GM18951 (cell line): Measurements from ENCODE around the gene RABEPK.
A peak's percentile ranks its signal among the peaks of the same experiment; 100 is the strongest.
"Not testable (repeated sequence)": the region's sequence is repeated elsewhere in the genome, so short reads cannot be mapped to it uniquely, and the experiment has no call there.

ENCODE experiments used
- POLR2A ChIP-seq: IDR thresholded peaks from 4 replicates; pipeline ENCODE4 v1.6.1; 2011; ENCODE audit warnings: mild to moderate bottlenecking; ENCODE audit not compliant: insufficient read length, insufficient read depth; ENCODE audit errors: extremely low read depth
- in situ Hi-C: fragments of 300-500 bp; cut with MboI; formaldehyde crosslinking; loops from one replicate; pipeline ENCODE4 v1.12.0; 2022; ENCODE audit warnings: low sequenced_read_pairs, mixed read lengths, inconsistent platforms; ENCODE audit not compliant: unreplicated experiment

The RABEPK gene

GRCh38 chr9:125200216-125201047, at the start of gene RABEPK:
RABEPK (plus strand) TSS chr9:125200542; CDS start chr9:125203014, 2,472 bp downstream.
- TF ChIP-seq POLR2A, result peak; percentile 95
- in situ Hi-C loops, result no loop called here

- in situ Hi-C loops, result no loop called here
- no peak for TF ChIP-seq POLR2A
Observed at GRCh38 chr9:125151730-125152129, 48.6 kb upstream of the RABEPK start.

- in situ Hi-C loops, result no loop called here
- TF ChIP-seq POLR2A, result no peak
Observed at GRCh38 chr9:125153712-125154367, 46.5 kb upstream of the RABEPK start.

- no peak for TF ChIP-seq POLR2A
- in situ Hi-C loops, result no loop called here
Observed at GRCh38 chr9:125156551-125156950, 43.8 kb upstream of the RABEPK start.

- in situ Hi-C loops, result no loop called here
- TF ChIP-seq POLR2A, result no peak
Observed at GRCh38 chr9:125160750-125161149, 39.6 kb upstream of the RABEPK start.

GRCh38 chr9:125161284-125161918, 38.9 kb upstream of the RABEPK start:
- no peak for TF ChIP-seq POLR2A
- in situ Hi-C loops, result no loop called here

GRCh38 chr9:125162891-125163290, 37.5 kb upstream of the RABEPK start:
- in situ Hi-C loops, result not testable (repeated sequence)

- TF ChIP-seq POLR2A, result no peak
- in situ Hi-C loops, result no loop called here
Observed at GRCh38 chr9:125166762-125167161, 33.6 kb upstream of the RABEPK start.

GRCh38 chr9:125169895-125170294, 30.4 kb upstream of the RABEPK start:
- TF ChIP-seq POLR2A, result no peak
- in situ Hi-C loops, result no loop called here

- no peak for TF ChIP-seq POLR2A
Observed at GRCh38 chr9:125172031-125172755, 28.1 kb upstream of the RABEPK start.

GRCh38 chr9:125176636-125177035, 23.7 kb upstream of the RABEPK start:
- in situ Hi-C loops, result no loop called here
- TF ChIP-seq POLR2A, result no peak

More at GRCh38 chr9:125172031-125172755, 28.1 kb upstream of the RABEPK start:
- in situ Hi-C loops, result no loop called here

- TF ChIP-seq POLR2A, result no peak
- in situ Hi-C loops, result no loop called here
Observed at GRCh38 chr9:125177888-125178287, 22.5 kb upstream of the RABEPK start.

- in situ Hi-C loops, result not testable (repeated sequence)
Observed at GRCh38 chr9:125179776-125180175, 20.6 kb upstream of the RABEPK start.
